AG04450 (cell line): Measurements from ENCODE around the gene FGR. TPM values are rescaled to one million over a fixed set of nuclear protein-coding genes. Genes with fewer than 3 reads are reported as not detected.
A peak's percentile ranks its signal among the peaks of the same experiment; 100 is the strongest.

Experiments
- CTCF ChIA-PET: fragments of 300-600, 350-600 bp; formaldehyde crosslinking; extraction: SDS; loops from one replicate; lab custom pipeline; 2022; ENCODE audit warnings: antibody characterized with exemption, inconsistent platforms; lab: Charles Lee
- POLR2A ChIA-PET: fragments of 350-600 bp; formaldehyde crosslinking; extraction: SDS; loops from one replicate; lab custom pipeline; 2021; ENCODE audit warnings: antibody characterized with exemption, inconsistent platforms; lab: Yijun Ruan, JAX
- DNase-seq: peaks from one replicate; pipeline ENCODE4 v3.0.0-alpha.2; 2011; ENCODE audit warnings: low read depth, low spot score
- H3K27ac ChIP-seq: one replicate; pipeline ENCODE4 v1.5.1; 2012; ENCODE audit warnings: low read depth, low read length, control low read depth
- H3K27me3 ChIP-seq: one replicate; pipeline ENCODE4 v1.6.0; 2012; ENCODE audit warnings: low read length; ENCODE audit not compliant: control insufficient read depth, insufficient read depth
- H3K4me3 ChIP-seq: 2 replicates; pipeline ENCODE4 v1.5.1; 2011; ENCODE audit warnings: mild to moderate bottlenecking, low read depth, low read length, control low read depth
- H3K9me3 ChIP-seq: 2 replicates; pipeline ENCODE4 v1.5.1; 2012; ENCODE audit warnings: low read length; ENCODE audit not compliant: control insufficient read depth, insufficient read depth
- polyA plus RNA-seq: library from polyadenylated mRNA; depleted of rRNA; stranded (reverse); fragments of >200 nt; gene quantifications from 2 replicates; pipeline ENCODE4 v1.2.3, GENCODE V29; 2011
- TF ChIP-seq, protein P1 (sequence below): IDR thresholded peaks from 2 replicates; pipeline ENCODE4 v1.5.1; 2011; ENCODE audit warnings: low read depth, low read length, control low read depth, inconsistent platforms

Gene FGR
- polyA plus RNA-seq, 1 experiment = not detected

- TF ChIP-seq, protein P1, sequence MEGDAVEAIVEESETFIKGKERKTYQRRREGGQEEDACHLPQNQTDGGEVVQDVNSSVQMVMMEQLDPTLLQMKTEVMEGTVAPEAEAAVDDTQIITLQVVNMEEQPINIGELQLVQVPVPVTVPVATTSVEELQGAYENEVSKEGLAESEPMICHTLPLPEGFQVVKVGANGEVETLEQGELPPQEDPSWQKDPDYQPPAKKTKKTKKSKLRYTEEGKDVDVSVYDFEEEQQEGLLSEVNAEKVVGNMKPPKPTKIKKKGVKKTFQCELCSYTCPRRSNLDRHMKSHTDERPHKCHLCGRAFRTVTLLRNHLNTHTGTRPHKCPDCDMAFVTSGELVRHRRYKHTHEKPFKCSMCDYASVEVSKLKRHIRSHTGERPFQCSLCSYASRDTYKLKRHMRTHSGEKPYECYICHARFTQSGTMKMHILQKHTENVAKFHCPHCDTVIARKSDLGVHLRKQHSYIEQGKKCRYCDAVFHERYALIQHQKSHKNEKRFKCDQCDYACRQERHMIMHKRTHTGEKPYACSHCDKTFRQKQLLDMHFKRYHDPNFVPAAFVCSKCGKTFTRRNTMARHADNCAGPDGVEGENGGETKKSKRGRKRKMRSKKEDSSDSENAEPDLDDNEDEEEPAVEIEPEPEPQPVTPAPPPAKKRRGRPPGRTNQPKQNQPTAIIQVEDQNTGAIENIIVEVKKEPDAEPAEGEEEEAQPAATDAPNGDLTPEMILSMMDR = no peak
- H3K27ac ChIP-seq = no peak overlapping the region
- no peaks in the 10 kb centered on the region for H3K9me3 ChIP-seq
- no peaks in the 10 kb centered on the region for H3K27me3 ChIP-seq
- ChIA-PET CTCF (interaction anchor here (0.7 to 1.1 kb wide), 3 partner anchors 48 to 372 kb away, joined by 3 to 9 read pairs (median 3); no protein-coding TSS in a partner anchor), POLR2A (no interaction called here)
- DNase-seq = no peak
- H3K4me3 ChIP-seq = no peak overlapping the region
Observed at GRCh38 chr1:27656157-27656893, 21.3 kb upstream of the FGR start.

DNA sequence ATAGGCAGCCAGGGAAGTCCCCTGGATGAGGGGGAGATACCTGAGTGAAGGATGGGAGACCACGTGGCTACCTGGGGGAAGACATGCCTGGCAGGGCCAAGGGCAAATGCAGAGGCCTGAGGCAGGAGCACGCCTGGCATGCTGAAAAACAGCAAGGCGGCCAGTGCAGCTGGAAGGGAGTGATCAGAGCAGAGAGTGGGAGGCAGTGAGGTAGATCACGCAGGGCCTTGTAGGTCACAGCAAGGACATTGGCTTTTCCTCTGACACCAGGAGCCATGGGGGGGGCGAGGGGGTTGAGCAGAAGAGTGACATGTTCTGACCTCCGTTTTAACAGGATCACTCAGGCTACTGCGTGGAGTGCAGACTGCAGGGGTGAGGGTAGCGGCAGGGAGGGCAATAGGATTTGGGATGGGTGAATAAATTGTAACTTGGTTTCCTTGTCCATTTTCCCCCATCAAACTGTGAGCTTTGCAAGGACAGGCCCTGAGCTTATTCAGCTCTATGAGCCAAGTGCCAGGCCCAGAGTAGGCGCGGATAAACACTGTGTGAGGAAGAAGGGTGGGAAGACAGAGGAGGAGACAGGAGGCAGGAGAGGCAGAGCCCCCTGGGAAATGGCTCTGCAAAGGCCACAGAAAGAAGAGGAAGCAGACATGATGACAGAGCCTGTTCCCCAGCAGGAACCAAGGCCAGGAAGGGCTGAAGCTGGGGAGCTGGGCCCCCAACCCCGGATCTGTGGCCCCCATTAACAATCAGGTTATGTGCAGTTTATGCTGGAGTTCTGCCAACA, 20.4 kb upstream of the FGR start:
- H3K9me3 ChIP-seq = no peaks in the 10 kb centered on the region
- ChIA-PET CTCF (interaction anchor here (0.7 to 0.9 kb wide), 2 partner anchors 47 to 371 kb away, joined by 3 to 9 read pairs; no protein-coding TSS in a partner anchor), POLR2A (no interaction called here)
- no peak overlapping the region for H3K4me3 ChIP-seq
- no peaks in the 10 kb centered on the region for H3K27me3 ChIP-seq
- DNase-seq = no peak
- TF ChIP-seq, protein P1 = no peak
- H3K27ac ChIP-seq = no peak overlapping the region

- Histone ChIP-seq H3K4me3 (no peak overlapping the region), H3K9me3 (no peaks in the 10 kb centered on the region), H3K27ac (no peak overlapping the region), H3K27me3 (no peaks in the 10 kb centered on the region)
- ChIA-PET CTCF (interaction anchor here (1.0 kb wide), 2 partner anchors 20 to 352 kb away, joined by 3 read pairs; partner anchors contain the start of gene IFI6), POLR2A (no interaction called here)
- DNase-seq = no peak
- TF ChIP-seq, protein P1 = no peak
Observed at GRCh38 chr1:27652111-27652864, 17.3 kb upstream of the FGR start.

- POLR2A ChIA-PET = no interaction called here
- peaks cover 4% of the 10 kb centered on the region for H3K27me3 ChIP-seq
- CTCF ChIA-PET = interaction anchor here (0.6 to 1.4 kb wide), 3 partner anchors 12 to 263 kb away, joined by 3 to 17 read pairs (median 3); no protein-coding TSS in a partner anchor
- H3K27ac ChIP-seq = peak overlapping the region; percentile 21
- TF ChIP-seq, protein P1 = no peak
- no peak overlapping the region for H3K4me3 ChIP-seq
- no peak for DNase-seq
- H3K9me3 ChIP-seq = no peaks in the 10 kb centered on the region
Observed at GRCh38 chr1:27650539-27651175, 15.7 kb upstream of the FGR start.
